Measurements from ENCODE around the gene TUBGCP5. TPM values are rescaled to one million over a fixed set of nuclear protein-coding genes. Genes with fewer than 3 reads are reported as not detected.

The TUBGCP5 gene
- total RNA-seq, 1 experiment from 2014 or later = 18.8 TPM

DNA sequence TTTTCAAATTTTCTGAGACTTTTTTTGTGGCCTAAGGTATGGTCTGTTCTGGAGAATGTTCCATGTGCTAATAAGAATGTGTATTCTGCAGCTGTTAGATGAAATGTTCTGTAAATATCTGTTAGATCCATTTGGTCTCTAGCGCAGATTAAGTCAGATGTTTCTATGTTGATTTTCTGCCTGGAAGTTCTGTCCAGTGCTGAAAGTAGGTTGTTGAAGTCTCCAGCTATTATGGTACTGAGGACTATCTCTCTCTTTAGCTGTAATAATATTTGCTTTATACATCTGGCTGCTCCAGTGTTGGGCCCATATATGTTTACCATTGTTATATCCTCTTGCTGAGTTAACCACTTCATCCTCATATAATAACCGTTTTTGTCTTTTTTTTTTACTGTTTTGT lies 13.2 kb upstream of the TUBGCP5 start:
- DNase-seq (ENCODE audit: low spot score) = no peak
- no peak overlapping the region for H3K4me3 Mint-ChIP-seq
- TF ChIP-seq, protein P1, sequence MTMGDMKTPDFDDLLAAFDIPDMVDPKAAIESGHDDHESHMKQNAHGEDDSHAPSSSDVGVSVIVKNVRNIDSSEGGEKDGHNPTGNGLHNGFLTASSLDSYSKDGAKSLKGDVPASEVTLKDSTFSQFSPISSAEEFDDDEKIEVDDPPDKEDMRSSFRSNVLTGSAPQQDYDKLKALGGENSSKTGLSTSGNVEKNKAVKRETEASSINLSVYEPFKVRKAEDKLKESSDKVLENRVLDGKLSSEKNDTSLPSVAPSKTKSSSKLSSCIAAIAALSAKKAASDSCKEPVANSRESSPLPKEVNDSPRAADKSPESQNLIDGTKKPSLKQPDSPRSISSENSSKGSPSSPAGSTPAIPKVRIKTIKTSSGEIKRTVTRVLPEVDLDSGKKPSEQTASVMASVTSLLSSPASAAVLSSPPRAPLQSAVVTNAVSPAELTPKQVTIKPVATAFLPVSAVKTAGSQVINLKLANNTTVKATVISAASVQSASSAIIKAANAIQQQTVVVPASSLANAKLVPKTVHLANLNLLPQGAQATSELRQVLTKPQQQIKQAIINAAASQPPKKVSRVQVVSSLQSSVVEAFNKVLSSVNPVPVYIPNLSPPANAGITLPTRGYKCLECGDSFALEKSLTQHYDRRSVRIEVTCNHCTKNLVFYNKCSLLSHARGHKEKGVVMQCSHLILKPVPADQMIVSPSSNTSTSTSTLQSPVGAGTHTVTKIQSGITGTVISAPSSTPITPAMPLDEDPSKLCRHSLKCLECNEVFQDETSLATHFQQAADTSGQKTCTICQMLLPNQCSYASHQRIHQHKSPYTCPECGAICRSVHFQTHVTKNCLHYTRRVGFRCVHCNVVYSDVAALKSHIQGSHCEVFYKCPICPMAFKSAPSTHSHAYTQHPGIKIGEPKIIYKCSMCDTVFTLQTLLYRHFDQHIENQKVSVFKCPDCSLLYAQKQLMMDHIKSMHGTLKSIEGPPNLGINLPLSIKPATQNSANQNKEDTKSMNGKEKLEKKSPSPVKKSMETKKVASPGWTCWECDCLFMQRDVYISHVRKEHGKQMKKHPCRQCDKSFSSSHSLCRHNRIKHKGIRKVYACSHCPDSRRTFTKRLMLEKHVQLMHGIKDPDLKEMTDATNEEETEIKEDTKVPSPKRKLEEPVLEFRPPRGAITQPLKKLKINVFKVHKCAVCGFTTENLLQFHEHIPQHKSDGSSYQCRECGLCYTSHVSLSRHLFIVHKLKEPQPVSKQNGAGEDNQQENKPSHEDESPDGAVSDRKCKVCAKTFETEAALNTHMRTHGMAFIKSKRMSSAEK (CRISPR knock-in tag; IDR thresholded peaks at IDR 0.05; ENCODE audit: borderline replicate concordance) = no peak
- TF ChIP-seq, protein P2, sequence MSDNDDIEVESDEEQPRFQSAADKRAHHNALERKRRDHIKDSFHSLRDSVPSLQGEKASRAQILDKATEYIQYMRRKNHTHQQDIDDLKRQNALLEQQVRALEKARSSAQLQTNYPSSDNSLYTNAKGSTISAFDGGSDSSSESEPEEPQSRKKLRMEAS (CRISPR knock-in tag; IDR thresholded peaks at IDR 0.05) = no peak
- TF ChIP-seq, protein P3, sequence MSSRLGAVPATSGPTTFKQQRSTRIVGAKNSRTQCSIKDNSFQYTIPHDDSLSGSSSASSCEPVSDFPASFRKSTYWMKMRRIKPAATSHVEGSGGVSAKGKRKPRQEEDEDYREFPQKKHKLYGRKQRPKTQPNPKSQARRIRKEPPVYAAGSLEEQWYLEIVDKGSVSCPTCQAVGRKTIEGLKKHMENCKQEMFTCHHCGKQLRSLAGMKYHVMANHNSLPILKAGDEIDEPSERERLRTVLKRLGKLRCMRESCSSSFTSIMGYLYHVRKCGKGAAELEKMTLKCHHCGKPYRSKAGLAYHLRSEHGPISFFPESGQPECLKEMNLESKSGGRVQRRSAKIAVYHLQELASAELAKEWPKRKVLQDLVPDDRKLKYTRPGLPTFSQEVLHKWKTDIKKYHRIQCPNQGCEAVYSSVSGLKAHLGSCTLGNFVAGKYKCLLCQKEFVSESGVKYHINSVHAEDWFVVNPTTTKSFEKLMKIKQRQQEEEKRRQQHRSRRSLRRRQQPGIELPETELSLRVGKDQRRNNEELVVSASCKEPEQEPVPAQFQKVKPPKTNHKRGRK (CRISPR knock-in tag; IDR thresholded peaks at IDR 0.05; ENCODE audit: borderline replicate concordance) = no peak
- TF ChIP-seq ZNF219 (CRISPR knock-in tag; IDR thresholded peaks at IDR 0.05; ENCODE audit: borderline replicate concordance) = no peak
- no peak for TF ChIP-seq NFYB (CRISPR knock-in tag; conservative IDR thresholded peaks at IDR 0.05; ENCODE audit: low read depth)
- H3K36me3 Mint-ChIP-seq = no peaks in the 10 kb centered on the region
- ATAC-seq = no peak
- peaks cover 24% of the 10 kb centered on the region for H3K9me3 Mint-ChIP-seq
- ChIA-PET CTCF (no interaction called here), POLR2A (no interaction called here)
- H3K27me3 Mint-ChIP-seq (ENCODE audit: low read depth) = no peaks in the 10 kb centered on the region
- H3K4me1 Mint-ChIP-seq = peaks cover 2% of the 10 kb centered on the region; the same call in 1 of the 2 replicates
- H3K27ac Mint-ChIP-seq = no peak overlapping the region

DNA sequence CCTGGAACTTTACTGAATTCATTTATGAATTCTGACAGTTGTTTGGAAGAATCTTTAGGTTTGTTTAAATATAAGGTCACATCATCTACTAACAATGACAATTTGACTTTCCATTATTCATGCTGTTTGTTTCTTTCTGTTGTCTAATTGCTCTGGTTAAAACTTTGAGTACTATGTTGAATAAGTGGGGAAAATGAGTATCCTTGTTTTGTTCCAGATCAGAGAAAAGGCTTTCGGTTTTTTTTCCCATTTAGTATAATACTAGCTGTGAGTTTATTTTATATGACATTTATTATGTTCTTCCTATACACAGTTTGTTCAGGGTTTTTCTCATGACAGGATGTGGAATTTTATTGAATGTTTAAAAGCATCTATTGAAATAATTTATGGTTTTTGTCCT lies 11.3 kb upstream of the TUBGCP5 start:
- H3K4me3 Mint-ChIP-seq = no peak overlapping the region
- ChIA-PET CTCF (no interaction called here), POLR2A (no interaction called here)
- no peaks in the 10 kb centered on the region for H3K27me3 Mint-ChIP-seq (ENCODE audit: low read depth)
- TF ChIP-seq, protein P4, sequence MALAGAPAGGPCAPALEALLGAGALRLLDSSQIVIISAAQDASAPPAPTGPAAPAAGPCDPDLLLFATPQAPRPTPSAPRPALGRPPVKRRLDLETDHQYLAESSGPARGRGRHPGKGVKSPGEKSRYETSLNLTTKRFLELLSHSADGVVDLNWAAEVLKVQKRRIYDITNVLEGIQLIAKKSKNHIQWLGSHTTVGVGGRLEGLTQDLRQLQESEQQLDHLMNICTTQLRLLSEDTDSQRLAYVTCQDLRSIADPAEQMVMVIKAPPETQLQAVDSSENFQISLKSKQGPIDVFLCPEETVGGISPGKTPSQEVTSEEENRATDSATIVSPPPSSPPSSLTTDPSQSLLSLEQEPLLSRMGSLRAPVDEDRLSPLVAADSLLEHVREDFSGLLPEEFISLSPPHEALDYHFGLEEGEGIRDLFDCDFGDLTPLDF (CRISPR knock-in tag; IDR thresholded peaks at IDR 0.05) = no peak
- TF ChIP-seq RORB (CRISPR knock-in tag; IDR thresholded peaks at IDR 0.05) = no peak
- TF ChIP-seq, protein P5, sequence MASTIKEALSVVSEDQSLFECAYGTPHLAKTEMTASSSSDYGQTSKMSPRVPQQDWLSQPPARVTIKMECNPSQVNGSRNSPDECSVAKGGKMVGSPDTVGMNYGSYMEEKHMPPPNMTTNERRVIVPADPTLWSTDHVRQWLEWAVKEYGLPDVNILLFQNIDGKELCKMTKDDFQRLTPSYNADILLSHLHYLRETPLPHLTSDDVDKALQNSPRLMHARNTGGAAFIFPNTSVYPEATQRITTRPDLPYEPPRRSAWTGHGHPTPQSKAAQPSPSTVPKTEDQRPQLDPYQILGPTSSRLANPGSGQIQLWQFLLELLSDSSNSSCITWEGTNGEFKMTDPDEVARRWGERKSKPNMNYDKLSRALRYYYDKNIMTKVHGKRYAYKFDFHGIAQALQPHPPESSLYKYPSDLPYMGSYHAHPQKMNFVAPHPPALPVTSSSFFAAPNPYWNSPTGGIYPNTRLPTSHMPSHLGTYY (CRISPR knock-in tag; IDR thresholded peaks at IDR 0.05) = no peak
- no peak for TF ChIP-seq HMGA2 (CRISPR knock-in tag; IDR thresholded peaks at IDR 0.05)
- no peak for TF ChIP-seq ATF1 (CRISPR knock-in tag; IDR thresholded peaks at IDR 0.05)
- TF ChIP-seq TEAD1 (CRISPR knock-in tag; IDR thresholded peaks at IDR 0.05) = no peak
- no peak for TF ChIP-seq ZNF138 (CRISPR knock-in tag; conservative IDR thresholded peaks at IDR 0.05)
- TF ChIP-seq, protein P6, sequence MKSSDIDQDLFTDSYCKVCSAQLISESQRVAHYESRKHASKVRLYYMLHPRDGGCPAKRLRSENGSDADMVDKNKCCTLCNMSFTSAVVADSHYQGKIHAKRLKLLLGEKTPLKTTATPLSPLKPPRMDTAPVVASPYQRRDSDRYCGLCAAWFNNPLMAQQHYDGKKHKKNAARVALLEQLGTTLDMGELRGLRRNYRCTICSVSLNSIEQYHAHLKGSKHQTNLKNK (CRISPR knock-in tag; IDR thresholded peaks at IDR 0.05) = no peak
- no peak for TF ChIP-seq NR3C1 (CRISPR knock-in tag; conservative IDR thresholded peaks at IDR 0.05; ENCODE audit: low read depth)
- no peak for TF ChIP-seq JAZF1 (CRISPR knock-in tag; IDR thresholded peaks at IDR 0.05)
- no peak for TF ChIP-seq ETV6 (CRISPR knock-in tag; IDR thresholded peaks at IDR 0.05)
- no peak for TF ChIP-seq SMAD3 (CRISPR knock-in tag; IDR thresholded peaks at IDR 0.05; ENCODE audit: borderline replicate concordance)
- TF ChIP-seq, protein P1 (CRISPR knock-in tag; IDR thresholded peaks at IDR 0.05; ENCODE audit: borderline replicate concordance) = no peak
- no peak overlapping the region for H3K27ac Mint-ChIP-seq
- H3K36me3 Mint-ChIP-seq = no peaks in the 10 kb centered on the region
- no peaks in the 10 kb centered on the region for H3K4me1 Mint-ChIP-seq
- ATAC-seq (no peak), DNase-seq (ENCODE audit: low spot score) (no peak)
- H3K9me3 Mint-ChIP-seq = peaks cover 17% of the 10 kb centered on the region

All from WTC11 (cell line).